Liver (tissue), 9 donors: Measurements from ENCODE around the gene RAPGEF2. TPM values are rescaled to one million over a fixed set of nuclear protein-coding genes. Genes with fewer than 3 reads are reported as not detected.

Experiments used
- DNase-seq: peaks from one replicate; pipeline ENCODE4 v3.0.0-alpha.2; 2017; ENCODE audit warnings: low spot score
- H3K27ac ChIP-seq, 2 donors: one replicate each; pipeline ENCODE4 v1.7.0; 2013; ENCODE audit warnings: inconsistent platforms in 2 of 2, low read length in 2 of 2, control low read depth in 1 of 2, low read depth in 1 of 2, mild to moderate bottlenecking in 1 of 2
- H3K27me3 ChIP-seq, 4 donors: one replicate each; pipeline versions ENCODE4 v1.6.1 to v1.7.0; 2013; ENCODE audit warnings: low read length in 3 of 4, inconsistent platforms in 1 of 4, mild to moderate bottlenecking in 1 of 4, moderate library complexity in 1 of 4; ENCODE audit not compliant: control insufficient read depth in 4 of 4, insufficient read depth in 4 of 4
- H3K36me3 ChIP-seq, 4 donors: one replicate each; pipeline versions ENCODE4 v1.6.1 to v1.7.0; 2013; ENCODE audit warnings: low read length in 3 of 4, mild to moderate bottlenecking in 3 of 4, low read depth in 1 of 4, moderate library complexity in 1 of 4; ENCODE audit not compliant: control insufficient read depth in 4 of 4, insufficient read depth in 3 of 4
- H3K4me1 ChIP-seq, 4 donors: one replicate each; pipeline versions ENCODE4 v1.6.1 to v1.7.0; 2013; ENCODE audit warnings: low read length in 3 of 4, mild to moderate bottlenecking in 3 of 4, moderate library complexity in 1 of 4; ENCODE audit not compliant: control insufficient read depth in 4 of 4, insufficient read depth in 4 of 4
- H3K4me3 ChIP-seq, 3 donors: one replicate each; pipeline versions ENCODE4 v1.6.1 to v1.7.0; 2013; ENCODE audit warnings: low read length in 3 of 3, control low read depth in 1 of 3, low read depth in 1 of 3, mild to moderate bottlenecking in 1 of 3
- H3K9ac ChIP-seq, 2 donors: one replicate each; pipeline ENCODE4 v1.7.0; 2013; ENCODE audit warnings: low read length in 2 of 2, mild to moderate bottlenecking in 2 of 2, moderate library complexity in 2 of 2, control low read depth in 1 of 2, low read depth in 1 of 2
- H3K9me3 ChIP-seq, 4 donors: one replicate each; pipeline versions ENCODE4 v1.6.1 to v1.7.0; 2013; ENCODE audit warnings: low read length in 3 of 4; ENCODE audit not compliant: control insufficient read depth in 4 of 4
- ATF3 ChIP-seq: IDR thresholded peaks from 2 replicates; pipeline ENCODE4 v1.6.1; 2016; ENCODE audit warnings: antibody characterized with exemption
- CTCF ChIP-seq: fragments of 150-350 bp; IDR thresholded peaks from 2 replicates; pipeline ENCODE4 v1.5.1; 2017; ENCODE audit warnings: improper control_type of control experiment, low read depth, low read length; ENCODE audit not compliant: missing input control
- EGR1 ChIP-seq, 2 donors: IDR thresholded peaks; 2 replicates each; pipeline ENCODE4 v1.6.1; 2016 to 2018; ENCODE audit warnings: antibody characterized with exemption in 2 of 2, low read depth in 2 of 2
- FOXA1 ChIP-seq: IDR thresholded peaks from 2 replicates; pipeline ENCODE4 v1.6.1; 2016; ENCODE audit warnings: antibody characterized with exemption
- FOXA2 ChIP-seq: IDR thresholded peaks from 2 replicates; pipeline ENCODE4 v1.6.1; 2016; ENCODE audit warnings: antibody characterized with exemption
- GABPA ChIP-seq, 2 donors: IDR thresholded peaks in 1 of 2; conservative IDR thresholded peaks in 1 of 2; 2 replicates each; pipeline ENCODE4 v1.6.1; 2016; ENCODE audit warnings: antibody characterized with exemption in 2 of 2, mild to moderate bottlenecking in 1 of 2, moderate library complexity in 1 of 2
- HNF4A ChIP-seq, 2 donors: conservative IDR thresholded peaks; 2 replicates each; pipeline ENCODE4 v1.6.1; 2016; ENCODE audit warnings: antibody characterized with exemption in 2 of 2, mild to moderate bottlenecking in 2 of 2
- HNF4G ChIP-seq: IDR thresholded peaks from 2 replicates; pipeline ENCODE4 v1.6.1; 2016; ENCODE audit warnings: antibody characterized with exemption
- JUND ChIP-seq, 2 donors: IDR thresholded peaks; 2 replicates each; pipeline ENCODE4 v1.6.1; 2016; ENCODE audit warnings: antibody characterized with exemption in 2 of 2
- MAX ChIP-seq: IDR thresholded peaks from 2 replicates; pipeline ENCODE4 v1.6.1; 2016; ENCODE audit warnings: antibody characterized with exemption
- NR2F2 ChIP-seq: IDR thresholded peaks from 2 replicates; pipeline ENCODE4 v1.6.1; 2016; ENCODE audit warnings: antibody characterized with exemption
- RAD21 ChIP-seq, 2 donors: IDR thresholded peaks; 2 replicates each; pipeline ENCODE4 v1.6.1; 2016; ENCODE audit warnings: antibody characterized with exemption in 2 of 2, mild to moderate bottlenecking in 2 of 2
- RXRA ChIP-seq, 2 donors: IDR thresholded peaks; 2 replicates each; pipeline ENCODE4 v1.6.1; 2017 to 2018; ENCODE audit warnings: antibody characterized with exemption in 2 of 2, mild to moderate bottlenecking in 1 of 2
- SP1 ChIP-seq: IDR thresholded peaks from 2 replicates; pipeline ENCODE4 v1.6.1; 2018; ENCODE audit warnings: antibody characterized with exemption, mild to moderate bottlenecking
- TAF1 ChIP-seq: conservative IDR thresholded peaks from 2 replicates; pipeline ENCODE4 v1.6.1; 2016; ENCODE audit warnings: antibody characterized with exemption, mild to moderate bottlenecking
- YY1 ChIP-seq: IDR thresholded peaks from 2 replicates; pipeline ENCODE4 v1.6.1; 2016; ENCODE audit warnings: antibody characterized with exemption, mild to moderate bottlenecking
- WGBS: extraction: QIAGEN DNeasy Blood & Tissue Kit; methylation state at CpG from one replicate; pipeline ENCODE4 v1.1.7; 2013; 5-methylcytosine and 5-hydroxymethylcytosine counted together
- polyA plus RNA-seq, 2 donors: library from polyadenylated mRNA; stranded (reverse) in 1 of 2; unstranded in 1 of 2; fragments of 200-250 nt in 1 of 2; fragments of >200 nt in 1 of 2; fragmentation: Nextera tagmentation in 1 of 2; extraction: Ambion mirVana in 1 of 2; gene quantifications; one replicate each; pipeline versions ENCODE4 v1.2.1 to v1.2.3, GENCODE V29; 2013 to 2015
- total RNA-seq, 2 donors: library from RNA; depleted of rRNA; stranded (reverse); fragments of >200 nt; gene quantifications; one replicate each; pipeline ENCODE4 v1.2.3, GENCODE V29; 2014
- TF ChIP-seq, protein P1 (sequence below): IDR thresholded peaks from 2 replicates; pipeline ENCODE4 v1.6.1; 2016; ENCODE audit warnings: antibody characterized with exemption
- TF ChIP-seq, protein P2 (sequence below): IDR thresholded peaks from 2 replicates; pipeline ENCODE4 v1.6.1; 2016; ENCODE audit warnings: antibody characterized with exemption, mild to moderate bottlenecking
- donor health status: healthy.
- donor health status: healthy.
- donor health status: healthy.
- donor health status: healthy.
- donor health status: healthy.

Gene RAPGEF2
- total and polyA plus RNA-seq, 4 donors: 7.3 to 90.4 (median 32.2) TPM

DNA sequence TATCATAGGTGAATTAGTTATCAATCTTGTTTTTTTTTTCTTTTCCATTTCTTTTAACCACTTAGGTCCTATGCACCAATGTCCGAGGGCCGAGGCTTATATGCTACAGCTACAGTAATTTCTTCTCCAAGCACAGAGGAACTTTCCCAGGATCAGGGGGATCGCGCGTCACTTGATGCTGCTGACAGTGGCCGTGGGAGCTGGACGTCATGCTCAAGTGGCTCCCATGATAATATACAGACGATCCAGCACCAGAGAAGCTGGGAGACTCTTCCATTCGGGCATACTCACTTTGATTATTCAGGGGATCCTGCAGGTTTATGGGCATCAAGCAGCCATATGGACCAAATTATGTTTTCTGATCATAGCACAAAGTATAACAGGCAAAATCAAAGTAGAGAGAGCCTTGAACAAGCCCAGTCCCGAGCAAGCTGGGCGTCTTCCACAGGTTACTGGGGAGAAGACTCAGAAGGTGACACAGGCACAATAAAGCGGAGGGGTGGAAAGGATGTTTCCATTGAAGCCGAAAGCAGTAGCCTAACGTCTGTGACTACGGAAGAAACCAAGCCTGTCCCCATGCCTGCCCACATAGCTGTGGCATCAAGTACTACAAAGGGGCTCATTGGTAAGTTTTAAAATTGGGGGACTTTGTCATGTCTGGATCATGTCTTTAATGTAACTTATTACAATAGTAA is 250.7 kb downstream of the RAPGEF2 start:
- peaks cover 16 to 63% (median 48%) of the 10 kb centered on the region in 4 donors for H3K36me3 ChIP-seq
- no peak overlapping the region for H3K9ac ChIP-seq
- no peak for DNase-seq
- H3K27me3 ChIP-seq: no peaks in the 10 kb centered on the region
- H3K4me1 ChIP-seq: no peaks in the 10 kb centered on the region
- H3K9me3 ChIP-seq: no peaks in the 10 kb centered on the region
- no peak overlapping the region for H3K4me3 ChIP-seq
- 97% methylated on average over 15 of the region's 15 CpGs for WGBS
- TF ChIP-seq GABPA (IDR thresholded peaks at IDR 0.05 in 1 of 2, conservative IDR thresholded peaks at IDR 0.05 in 1 of 2): no peak
- TF ChIP-seq NR2F2: no peak
- no peak for TF ChIP-seq HNF4G
- H3K27ac ChIP-seq: no peak overlapping the region

- Histone ChIP-seq H3K9me3 (no peaks in the 10 kb centered on the region), H3K4me3 (no peak overlapping the region), H3K27ac (no peak overlapping the region), H3K9ac (no peak overlapping the region), H3K36me3 (peaks cover 22 to 75% (median 53%) of the 10 kb centered on the region in 4 donors), H3K4me1 (no peaks in the 10 kb centered on the region), H3K27me3 (no peaks in the 10 kb centered on the region)
- TF ChIP-seq RXRA (IDR thresholded peaks at IDR 0.05) (no peak), JUND (IDR thresholded peaks at IDR 0.05) (no peak), GABPA (IDR thresholded peaks at IDR 0.05 in 1 of 2, conservative IDR thresholded peaks at IDR 0.05 in 1 of 2) (no peak), FOXA2 (no peak), CTCF (no peak), MAX (no peak), TAF1 (no peak), HNF4A (conservative IDR thresholded peaks at IDR 0.05) (no peak), FOXA1 (no peak), RAD21 (IDR thresholded peaks at IDR 0.05) (no peak), ATF3 (no peak), EGR1 (IDR thresholded peaks at IDR 0.05; ENCODE audit: low read depth in 2 of 2) (no peak), HNF4G (no peak), NR2F2 (no peak), YY1 (no peak), SP1 (no peak)
- TF ChIP-seq, protein P1, sequence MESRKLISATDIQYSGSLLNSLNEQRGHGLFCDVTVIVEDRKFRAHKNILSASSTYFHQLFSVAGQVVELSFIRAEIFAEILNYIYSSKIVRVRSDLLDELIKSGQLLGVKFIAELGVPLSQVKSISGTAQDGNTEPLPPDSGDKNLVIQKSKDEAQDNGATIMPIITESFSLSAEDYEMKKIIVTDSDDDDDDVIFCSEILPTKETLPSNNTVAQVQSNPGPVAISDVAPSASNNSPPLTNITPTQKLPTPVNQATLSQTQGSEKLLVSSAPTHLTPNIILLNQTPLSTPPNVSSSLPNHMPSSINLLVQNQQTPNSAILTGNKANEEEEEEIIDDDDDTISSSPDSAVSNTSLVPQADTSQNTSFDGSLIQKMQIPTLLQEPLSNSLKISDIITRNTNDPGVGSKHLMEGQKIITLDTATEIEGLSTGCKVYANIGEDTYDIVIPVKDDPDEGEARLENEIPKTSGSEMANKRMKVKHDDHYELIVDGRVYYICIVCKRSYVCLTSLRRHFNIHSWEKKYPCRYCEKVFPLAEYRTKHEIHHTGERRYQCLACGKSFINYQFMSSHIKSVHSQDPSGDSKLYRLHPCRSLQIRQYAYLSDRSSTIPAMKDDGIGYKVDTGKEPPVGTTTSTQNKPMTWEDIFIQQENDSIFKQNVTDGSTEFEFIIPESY: no peak
- TF ChIP-seq, protein P2, sequence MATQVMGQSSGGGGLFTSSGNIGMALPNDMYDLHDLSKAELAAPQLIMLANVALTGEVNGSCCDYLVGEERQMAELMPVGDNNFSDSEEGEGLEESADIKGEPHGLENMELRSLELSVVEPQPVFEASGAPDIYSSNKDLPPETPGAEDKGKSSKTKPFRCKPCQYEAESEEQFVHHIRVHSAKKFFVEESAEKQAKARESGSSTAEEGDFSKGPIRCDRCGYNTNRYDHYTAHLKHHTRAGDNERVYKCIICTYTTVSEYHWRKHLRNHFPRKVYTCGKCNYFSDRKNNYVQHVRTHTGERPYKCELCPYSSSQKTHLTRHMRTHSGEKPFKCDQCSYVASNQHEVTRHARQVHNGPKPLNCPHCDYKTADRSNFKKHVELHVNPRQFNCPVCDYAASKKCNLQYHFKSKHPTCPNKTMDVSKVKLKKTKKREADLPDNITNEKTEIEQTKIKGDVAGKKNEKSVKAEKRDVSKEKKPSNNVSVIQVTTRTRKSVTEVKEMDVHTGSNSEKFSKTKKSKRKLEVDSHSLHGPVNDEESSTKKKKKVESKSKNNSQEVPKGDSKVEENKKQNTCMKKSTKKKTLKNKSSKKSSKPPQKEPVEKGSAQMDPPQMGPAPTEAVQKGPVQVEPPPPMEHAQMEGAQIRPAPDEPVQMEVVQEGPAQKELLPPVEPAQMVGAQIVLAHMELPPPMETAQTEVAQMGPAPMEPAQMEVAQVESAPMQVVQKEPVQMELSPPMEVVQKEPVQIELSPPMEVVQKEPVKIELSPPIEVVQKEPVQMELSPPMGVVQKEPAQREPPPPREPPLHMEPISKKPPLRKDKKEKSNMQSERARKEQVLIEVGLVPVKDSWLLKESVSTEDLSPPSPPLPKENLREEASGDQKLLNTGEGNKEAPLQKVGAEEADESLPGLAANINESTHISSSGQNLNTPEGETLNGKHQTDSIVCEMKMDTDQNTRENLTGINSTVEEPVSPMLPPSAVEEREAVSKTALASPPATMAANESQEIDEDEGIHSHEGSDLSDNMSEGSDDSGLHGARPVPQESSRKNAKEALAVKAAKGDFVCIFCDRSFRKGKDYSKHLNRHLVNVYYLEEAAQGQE: no peak
- no peak for DNase-seq
- WGBS: 95% methylated on average over 3 of the region's 3 CpGs
Measured at GRCh38 chr4:159355466-159355865, 252.6 kb downstream of the RAPGEF2 start.
